GM20000 (cell line): Measurements from ENCODE around the gene ZZZ3.
"Not testable (repeated sequence)": the region's sequence is repeated elsewhere in the genome, so short reads cannot be mapped to it uniquely, and the experiment has no call there.

Source experiments
- DNase-seq: peaks from one replicate; pipeline ENCODE4 v3.0.0; 2012; ENCODE audit warnings: low spot score
- TF ChIP-seq, protein P1 (sequence below): IDR thresholded peaks from 2 replicates; pipeline ENCODE4 v1.5.1; 2012; ENCODE audit warnings: mild to moderate bottlenecking, control low read depth; ENCODE audit errors: extremely low read depth, missing control alignments

ZZZ3 gene

DNA sequence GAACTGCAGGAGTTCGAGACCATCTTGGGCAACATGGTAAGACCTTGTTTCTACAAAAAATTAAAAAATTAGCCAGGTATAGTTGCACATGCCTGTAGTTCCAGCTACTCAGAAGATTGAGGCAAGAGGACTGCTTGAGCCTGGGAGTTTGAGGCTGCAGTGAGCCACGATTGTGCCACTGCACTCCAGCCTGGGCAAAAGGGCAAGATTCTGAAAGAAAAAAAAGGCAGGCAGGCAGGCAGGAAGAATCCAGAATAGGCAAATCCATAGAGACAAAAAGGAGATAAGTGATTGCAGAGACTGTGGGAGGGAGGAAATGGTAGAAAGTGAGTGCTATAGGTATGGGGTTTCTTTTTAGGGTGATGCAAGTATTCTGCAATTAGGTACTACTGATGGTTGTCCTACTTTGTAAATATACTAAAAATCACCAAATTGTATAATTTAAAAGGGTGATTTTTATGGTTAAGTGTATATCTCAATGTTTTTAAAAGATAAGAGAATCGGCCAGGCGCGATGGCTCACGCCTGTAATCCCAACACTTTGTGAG is 29.4 kb downstream of the ZZZ3 start:
- TF ChIP-seq, protein P1, sequence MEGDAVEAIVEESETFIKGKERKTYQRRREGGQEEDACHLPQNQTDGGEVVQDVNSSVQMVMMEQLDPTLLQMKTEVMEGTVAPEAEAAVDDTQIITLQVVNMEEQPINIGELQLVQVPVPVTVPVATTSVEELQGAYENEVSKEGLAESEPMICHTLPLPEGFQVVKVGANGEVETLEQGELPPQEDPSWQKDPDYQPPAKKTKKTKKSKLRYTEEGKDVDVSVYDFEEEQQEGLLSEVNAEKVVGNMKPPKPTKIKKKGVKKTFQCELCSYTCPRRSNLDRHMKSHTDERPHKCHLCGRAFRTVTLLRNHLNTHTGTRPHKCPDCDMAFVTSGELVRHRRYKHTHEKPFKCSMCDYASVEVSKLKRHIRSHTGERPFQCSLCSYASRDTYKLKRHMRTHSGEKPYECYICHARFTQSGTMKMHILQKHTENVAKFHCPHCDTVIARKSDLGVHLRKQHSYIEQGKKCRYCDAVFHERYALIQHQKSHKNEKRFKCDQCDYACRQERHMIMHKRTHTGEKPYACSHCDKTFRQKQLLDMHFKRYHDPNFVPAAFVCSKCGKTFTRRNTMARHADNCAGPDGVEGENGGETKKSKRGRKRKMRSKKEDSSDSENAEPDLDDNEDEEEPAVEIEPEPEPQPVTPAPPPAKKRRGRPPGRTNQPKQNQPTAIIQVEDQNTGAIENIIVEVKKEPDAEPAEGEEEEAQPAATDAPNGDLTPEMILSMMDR: no peak
- DNase-seq: no peak

DNA sequence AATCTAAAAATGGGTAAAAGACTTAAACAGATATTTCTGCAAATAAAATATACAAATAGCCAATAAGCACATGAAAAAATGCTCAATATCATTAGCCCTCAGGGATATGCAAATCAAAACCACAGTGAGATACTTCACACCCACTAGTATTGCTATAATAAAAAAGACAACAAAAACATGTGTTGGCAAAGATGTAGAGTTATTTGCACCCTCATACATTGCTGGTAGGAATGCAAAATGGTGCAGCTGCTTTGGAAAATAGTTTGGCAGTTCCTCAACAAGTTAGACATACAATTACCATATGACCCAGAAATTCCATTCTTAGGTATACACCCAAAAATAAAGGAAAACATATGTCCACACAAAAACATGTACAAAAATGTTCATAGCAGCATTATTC is 30.2 kb downstream of the ZZZ3 start:
- DNase-seq: no peak
- TF ChIP-seq, protein P1: no peak

- DNase-seq: no peak
- TF ChIP-seq, protein P1: no peak
These were observed 33.3 kb downstream of the ZZZ3 start for GRCh38 chr1:77649127-77649526.

DNA sequence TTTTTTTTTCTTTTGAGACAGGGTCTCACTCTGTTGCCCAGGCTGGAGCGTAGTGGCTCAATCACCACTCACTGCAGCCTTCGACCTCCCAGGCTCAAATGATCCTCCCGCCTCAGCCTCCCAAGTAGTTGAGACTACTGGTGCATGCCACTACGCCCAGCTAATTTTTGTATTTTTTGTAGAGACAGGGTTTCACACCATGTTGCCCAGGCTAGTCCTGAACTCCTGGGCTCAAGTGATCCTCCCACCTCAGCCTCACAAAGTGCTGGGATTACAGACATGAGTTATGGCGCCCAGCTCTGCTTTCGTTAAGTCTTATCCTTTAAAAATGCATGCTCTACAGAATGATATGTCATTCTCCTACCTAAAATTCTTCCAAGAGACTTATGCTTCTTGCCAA is 36.2 kb downstream of the ZZZ3 start:
- DNase-seq: not testable (repeated sequence)

DNA sequence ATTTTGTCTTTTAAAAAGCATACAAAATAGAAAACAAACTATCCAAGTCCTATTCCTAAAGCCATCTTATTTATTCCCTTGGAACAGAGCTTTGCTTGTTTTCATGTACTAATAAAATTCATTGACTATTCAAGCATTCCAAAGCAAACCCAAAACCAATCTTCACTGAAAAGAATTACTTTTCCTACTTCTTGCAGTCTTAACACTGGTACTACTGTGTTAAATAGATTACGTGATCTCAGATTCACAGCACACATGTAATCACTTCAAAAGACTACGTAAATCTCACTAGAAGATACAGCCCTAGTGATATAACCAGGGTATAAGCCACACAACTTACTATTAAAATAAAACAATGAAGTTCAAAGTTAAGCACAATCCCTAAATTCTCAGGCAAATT is 39.0 kb downstream of the ZZZ3 start:
- TF ChIP-seq, protein P1: no peak
- DNase-seq: no peak

- TF ChIP-seq, protein P1: no peak
- DNase-seq: no peak
These were observed 39.5 kb downstream of the ZZZ3 start for GRCh38 chr1:77642941-77643340.

GRCh38 chr1:77642196-77642595 is 40.3 kb downstream of the ZZZ3 start:
- DNase-seq: no peak
- TF ChIP-seq, protein P1: no peak

DNA sequence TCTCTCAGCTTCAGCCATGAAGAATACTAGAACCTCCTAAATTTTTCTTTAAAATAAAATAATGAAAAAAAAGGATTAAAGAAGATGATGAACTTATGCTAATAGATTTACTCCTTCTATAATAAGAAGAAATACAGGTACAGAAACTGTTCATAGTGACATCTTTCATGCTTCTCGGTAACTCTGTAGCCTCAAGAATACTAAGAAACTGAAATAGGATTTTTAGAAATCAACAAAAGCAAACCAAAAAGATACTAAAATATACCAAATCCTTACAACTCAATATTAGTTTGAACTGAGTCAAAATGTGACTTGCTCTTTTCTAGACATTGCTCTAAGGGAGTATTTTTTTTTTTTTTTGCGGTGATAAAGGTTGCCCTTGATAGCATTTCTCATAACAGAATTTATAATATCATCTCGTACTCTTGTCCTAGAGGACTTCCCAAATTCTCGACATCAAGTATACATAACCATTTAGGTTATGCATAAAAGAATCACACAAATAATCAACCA is 42.8 kb downstream of the ZZZ3 start:
- TF ChIP-seq, protein P1: no peak

More for the DNA sequence above, 42.8 kb downstream of the ZZZ3 start:
- DNase-seq: no peak
